GM18858 (cell line): ENCODE measurements around the gene UHMK1.
A peak's percentile ranks its signal among the peaks of the same experiment; 100 is the strongest.
"Not testable (repeated sequence)": the region's sequence is repeated elsewhere in the genome, so short reads cannot be mapped to it uniquely, and the experiment has no call there.

ENCODE experiments used
- ATAC-seq: cut with Tn5 transposase; IDR thresholded peaks from one replicate; pipeline ENCODE4 v1.9.1; 2021; ENCODE audit not compliant: unreplicated experiment

UHMK1 gene, protein sequence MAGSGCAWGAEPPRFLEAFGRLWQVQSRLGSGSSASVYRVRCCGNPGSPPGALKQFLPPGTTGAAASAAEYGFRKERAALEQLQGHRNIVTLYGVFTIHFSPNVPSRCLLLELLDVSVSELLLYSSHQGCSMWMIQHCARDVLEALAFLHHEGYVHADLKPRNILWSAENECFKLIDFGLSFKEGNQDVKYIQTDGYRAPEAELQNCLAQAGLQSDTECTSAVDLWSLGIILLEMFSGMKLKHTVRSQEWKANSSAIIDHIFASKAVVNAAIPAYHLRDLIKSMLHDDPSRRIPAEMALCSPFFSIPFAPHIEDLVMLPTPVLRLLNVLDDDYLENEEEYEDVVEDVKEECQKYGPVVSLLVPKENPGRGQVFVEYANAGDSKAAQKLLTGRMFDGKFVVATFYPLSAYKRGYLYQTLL

DNA sequence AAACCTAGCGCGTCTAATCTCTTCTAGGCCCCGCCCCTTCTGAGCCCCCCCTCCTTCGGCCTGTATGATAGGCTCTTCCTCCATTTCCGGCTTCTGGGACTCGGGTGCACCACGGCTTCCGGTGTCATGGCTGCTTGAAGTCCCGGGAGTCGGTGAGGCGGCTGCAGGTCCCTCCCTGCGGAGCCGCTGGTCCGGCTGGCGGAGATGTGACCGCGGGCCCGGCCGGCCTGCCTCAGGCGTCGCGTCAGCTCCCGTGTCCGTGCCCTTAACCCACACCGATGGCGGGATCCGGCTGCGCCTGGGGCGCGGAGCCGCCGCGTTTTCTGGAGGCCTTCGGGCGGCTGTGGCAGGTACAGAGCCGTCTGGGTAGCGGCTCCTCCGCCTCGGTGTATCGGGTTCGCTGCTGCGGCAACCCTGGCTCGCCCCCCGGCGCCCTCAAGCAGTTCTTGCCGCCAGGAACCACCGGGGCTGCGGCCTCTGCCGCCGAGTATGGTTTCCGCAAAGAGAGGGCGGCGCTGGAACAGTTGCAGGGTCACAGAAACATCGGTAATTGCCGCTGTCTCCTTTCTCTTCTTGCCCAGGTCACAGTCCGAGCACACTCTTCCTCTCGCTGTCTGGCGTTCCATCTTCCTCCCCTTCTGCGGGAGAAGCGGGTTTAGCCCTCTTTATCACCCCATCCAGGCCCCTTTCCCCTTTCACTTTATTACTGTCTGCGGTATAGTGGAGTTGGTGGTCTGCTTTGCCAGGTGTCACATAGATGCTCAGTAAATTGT lies at the start of gene UHMK1:
TSS of gene UHMK1 (plus strand) at position 96 of the 773 bp plus-strand sequence. CDS start at position 279, 183 bp downstream.
- peak; percentile 96 for ATAC-seq

- ATAC-seq, result not testable (repeated sequence)
Measured at GRCh38 chr1:162454361-162454760, 43.3 kb upstream of the UHMK1 start.

- ATAC-seq, result no peak
Measured at GRCh38 chr1:162456323-162456722, 41.3 kb upstream of the UHMK1 start.

- ATAC-seq, result no peak
Measured at GRCh38 chr1:162458236-162458635, 39.4 kb upstream of the UHMK1 start.

DNA sequence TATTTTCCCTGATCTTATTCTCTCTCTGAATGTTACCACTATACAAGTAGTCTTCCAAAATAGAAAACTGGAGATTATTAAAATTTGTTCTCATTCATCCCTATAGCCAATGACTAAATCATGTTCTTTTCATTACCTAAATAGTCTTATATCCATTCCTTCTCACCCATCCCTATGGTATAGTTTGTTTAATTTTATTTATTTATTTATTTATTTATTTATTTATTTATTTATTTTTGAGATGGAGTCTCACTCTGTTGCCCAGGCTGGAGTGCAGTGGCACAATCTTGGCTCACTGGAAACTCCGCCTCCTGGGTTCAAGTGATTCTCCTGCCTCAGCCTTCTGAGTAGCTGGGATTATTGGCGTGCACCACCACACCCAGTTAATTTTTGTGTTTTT lies 35.2 kb upstream of the UHMK1 start:
- not testable (repeated sequence) for ATAC-seq

GRCh38 chr1:162463021-162463420 lies 34.6 kb upstream of the UHMK1 start:
- ATAC-seq, result no peak

DNA sequence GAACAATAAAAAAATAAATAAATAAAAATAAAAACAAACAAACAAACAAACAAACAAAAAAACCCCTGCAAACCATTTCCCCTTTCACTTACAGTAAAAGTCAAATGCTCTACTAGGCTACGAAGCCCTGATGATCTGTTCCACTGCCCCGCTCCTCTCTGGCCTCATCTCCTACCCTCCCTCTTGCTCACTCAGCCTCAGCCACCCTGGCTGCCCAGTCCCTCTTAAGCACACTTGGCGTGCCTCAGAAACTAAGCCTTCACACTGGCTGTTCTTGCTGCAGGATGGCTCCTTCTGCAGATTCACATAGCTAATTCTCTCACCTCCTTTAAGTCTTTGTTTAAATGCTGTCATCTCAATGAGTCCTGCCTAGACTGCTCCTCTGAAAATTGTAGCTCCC lies 30.8 kb upstream of the UHMK1 start:
- ATAC-seq, result no peak

- ATAC-seq, result no peak
Measured at GRCh38 chr1:162470216-162470615, 27.4 kb upstream of the UHMK1 start.

DNA sequence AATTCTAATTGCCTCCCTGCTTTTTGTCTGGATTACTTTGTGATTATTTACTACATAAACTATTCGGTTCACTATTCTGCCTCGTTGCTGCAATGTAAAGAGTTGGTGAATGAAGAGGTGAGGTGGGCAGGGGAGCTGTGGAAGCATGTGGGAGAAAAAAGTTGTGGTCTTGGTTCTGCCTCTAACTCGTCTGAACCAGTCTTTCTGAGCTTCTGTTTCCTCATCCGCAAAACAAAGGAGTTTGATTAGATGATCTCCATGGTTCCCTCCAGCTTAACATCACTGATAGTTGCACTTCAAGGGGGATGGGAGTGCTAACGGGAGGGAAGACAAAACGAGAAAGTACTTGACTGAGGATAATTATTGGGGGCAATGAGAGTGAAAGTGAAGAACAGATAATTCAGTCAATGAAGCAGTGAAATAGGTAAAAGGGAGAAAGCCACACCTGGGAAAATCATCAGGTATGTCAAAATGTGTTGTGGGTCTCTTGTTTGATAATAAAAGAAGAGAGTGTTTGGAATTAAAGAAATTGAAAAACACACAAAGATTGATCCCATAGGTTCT lies 26.2 kb upstream of the UHMK1 start:
- no peak for ATAC-seq

GRCh38 chr1:162475089-162475488 lies 22.5 kb upstream of the UHMK1 start:
- ATAC-seq, result no peak

DNA sequence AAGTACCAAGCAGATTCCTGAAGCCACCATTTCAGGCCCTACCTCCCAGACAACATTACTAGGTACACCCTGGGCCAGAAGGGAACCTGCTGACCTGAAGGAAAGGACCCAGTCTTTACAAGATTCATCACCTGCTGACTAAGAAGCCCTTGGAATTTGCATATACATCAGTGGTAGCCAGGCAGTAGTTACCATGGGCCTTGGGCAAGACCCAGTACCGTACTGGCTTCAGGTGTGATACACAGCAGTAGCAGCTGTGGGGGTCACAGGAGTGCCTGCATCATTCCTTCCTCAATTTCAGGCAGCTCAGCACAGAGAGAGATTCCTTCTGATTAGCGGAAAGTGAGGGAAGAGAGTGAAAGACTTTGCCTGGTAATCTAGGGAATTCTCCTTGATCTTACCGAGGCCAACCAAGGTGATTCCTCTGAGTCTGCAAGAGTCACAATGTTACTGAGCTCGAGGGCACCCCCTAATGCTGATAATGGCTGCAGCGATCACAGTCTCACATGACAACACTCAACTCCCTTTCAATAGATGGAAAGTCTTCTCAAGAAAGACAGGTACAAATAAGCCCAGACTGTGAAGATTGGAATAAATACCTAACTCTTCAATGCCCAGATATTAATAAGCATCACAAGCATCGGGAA lies 22.0 kb upstream of the UHMK1 start:
- ATAC-seq, result no peak

GRCh38 chr1:162476620-162477019 lies 21.0 kb upstream of the UHMK1 start:
- ATAC-seq, result no peak

- no peak for ATAC-seq
Measured at GRCh38 chr1:162485236-162485635, 12.4 kb upstream of the UHMK1 start.

- no peak for ATAC-seq
Measured at GRCh38 chr1:162487241-162487640, 10.4 kb upstream of the UHMK1 start.

- ATAC-seq, result no peak
Measured at GRCh38 chr1:162488219-162488618, 9.4 kb upstream of the UHMK1 start.

- not testable (repeated sequence) for ATAC-seq
Measured at GRCh38 chr1:162495531-162496233, 1.9 kb upstream of the UHMK1 start.

DNA sequence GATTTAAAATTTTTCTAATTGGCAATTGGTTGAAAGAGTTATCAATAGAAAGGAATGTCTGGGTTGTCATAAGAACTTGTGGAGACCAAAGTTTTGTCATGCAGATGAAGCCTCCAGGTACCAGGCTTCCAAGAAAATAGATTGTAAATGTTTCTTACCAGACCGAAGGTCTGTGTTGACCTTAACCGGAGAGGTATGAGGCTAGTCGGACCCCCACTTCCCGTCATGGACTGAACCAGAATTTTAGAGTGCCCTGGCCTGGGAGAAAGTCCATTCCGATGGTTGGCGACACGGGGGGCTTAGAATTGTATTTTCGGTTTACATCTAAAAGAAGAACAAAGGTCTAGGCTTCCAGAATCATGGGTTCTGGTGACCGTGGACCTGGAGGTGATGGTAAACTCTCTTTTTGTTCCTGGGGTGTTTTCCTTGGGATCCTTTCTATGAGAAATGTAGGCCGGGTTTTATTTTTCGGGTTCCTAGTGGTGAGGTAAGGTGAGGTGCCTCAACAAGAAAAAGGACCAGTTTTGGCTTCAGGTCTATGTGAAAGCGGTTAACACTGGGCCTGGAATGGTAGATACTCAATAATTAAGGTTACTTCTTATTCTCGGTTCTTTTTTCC lies 405 bp upstream of the UHMK1 start:
- no peak for ATAC-seq

DNA sequence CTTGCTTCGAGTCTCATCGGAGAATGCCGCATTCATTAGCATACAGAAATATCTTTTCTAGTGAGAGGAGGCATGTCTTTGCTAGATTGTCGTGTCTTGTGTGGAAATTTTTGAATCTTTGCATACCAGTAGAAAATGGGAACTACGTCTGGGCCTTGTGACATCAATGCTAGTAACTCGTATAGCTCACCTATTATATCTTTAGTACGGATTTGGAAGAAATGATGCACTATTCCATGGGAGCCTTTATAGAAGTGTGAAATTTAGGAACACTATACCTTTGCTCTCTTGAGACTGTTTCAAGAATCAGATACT lies 835 bp downstream of the UHMK1 start:
- ATAC-seq, result peak; percentile 7

GRCh38 chr1:162500805-162501204 lies 3.2 kb downstream of the UHMK1 start:
- ATAC-seq, result no peak

DNA sequence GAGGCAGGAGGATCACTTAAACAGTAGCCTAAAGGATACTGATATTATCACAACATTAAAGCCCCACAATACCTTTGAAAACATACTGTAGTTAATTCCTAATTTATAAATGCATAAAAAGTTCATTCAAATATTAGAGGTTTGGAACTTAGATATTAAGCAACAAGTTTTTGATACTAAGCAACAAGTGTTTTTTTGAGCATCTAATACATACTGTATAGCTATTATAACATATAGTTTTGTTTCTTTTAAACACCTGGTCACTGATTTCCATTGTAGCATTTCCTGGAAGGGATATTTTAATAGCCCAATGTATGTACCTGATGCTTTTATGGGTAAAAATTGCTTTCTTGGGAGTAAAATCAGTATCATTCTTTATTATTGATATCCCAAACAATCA lies 4.5 kb downstream of the UHMK1 start:
- ATAC-seq, result no peak
